CD1c-positive myeloid dendritic cell (primary cell): ENCODE data around the gene ZBTB25.
A peak's percentile ranks its signal among the peaks of the same experiment; 100 is the strongest.

ENCODE experiments used
- DNase-seq: peaks from one replicate; pipeline ENCODE4 v3.0.0-alpha.2; 2016; ENCODE audit errors: extremely low spot score

The ZBTB25 gene

GRCh38 chr14:64478634-64479250, 24.9 kb downstream of the ZBTB25 start:
- peak; percentile 67 for DNase-seq

GRCh38 chr14:64476438-64476837, 27.2 kb downstream of the ZBTB25 start:
- no peak for DNase-seq

GRCh38 chr14:64475585-64476273, 27.9 kb downstream of the ZBTB25 start:
- DNase-seq, result no peak

- DNase-seq, result no peak
Observed at GRCh38 chr14:64474698-64475097, 28.9 kb downstream of the ZBTB25 start.

- DNase-seq, result no peak
Observed at GRCh38 chr14:64474041-64474440, 29.6 kb downstream of the ZBTB25 start.

GRCh38 chr14:64468451-64468850, 35.2 kb downstream of the ZBTB25 start:
- no peak for DNase-seq

GRCh38 chr14:64467566-64467965, 36.1 kb downstream of the ZBTB25 start:
- no peak for DNase-seq

GRCh38 chr14:64467101-64467500, 36.5 kb downstream of the ZBTB25 start:
- peak; percentile 66 for DNase-seq

- DNase-seq, result peak; percentile 13
Observed at GRCh38 chr14:64465831-64466554, 37.6 kb downstream of the ZBTB25 start.

GRCh38 chr14:64465191-64465822, 38.3 kb downstream of the ZBTB25 start, which contains the start of gene AKAP5:
AKAP5 (plus strand) TSS chr14:64465499; CDS start chr14:64468395, 2,896 bp downstream.
- peak; percentile 54 for DNase-seq

- DNase-seq, result no peak
Observed at GRCh38 chr14:64464651-64465050, 39.0 kb downstream of the ZBTB25 start.

GRCh38 chr14:64463873-64464272, 39.8 kb downstream of the ZBTB25 start:
- no peak for DNase-seq

- no peak for DNase-seq
Observed at GRCh38 chr14:64463195-64463594, 40.4 kb downstream of the ZBTB25 start.

GRCh38 chr14:64461221-64461620, 42.4 kb downstream of the ZBTB25 start:
- DNase-seq, result no peak

GRCh38 chr14:64459405-64460136, 44.1 kb downstream of the ZBTB25 start:
- DNase-seq, result peak; percentile 84

- DNase-seq, result no peak
Observed at GRCh38 chr14:64454671-64455070, 49.0 kb downstream of the ZBTB25 start.

GRCh38 chr14:64450255-64450654, 53.4 kb downstream of the ZBTB25 start:
- DNase-seq, result no peak

- DNase-seq, result no peak
Observed at GRCh38 chr14:64447876-64448670, 55.6 kb downstream of the ZBTB25 start.

GRCh38 chr14:64444984-64445845, 58.4 kb downstream of the ZBTB25 start:
- peak; percentile 57 for DNase-seq

- DNase-seq, result no peak
Observed at GRCh38 chr14:64444140-64444539, 59.5 kb downstream of the ZBTB25 start.
